Skeletal muscle satellite cell (primary cell): Measurements from ENCODE around the gene STEAP2. TPM values are rescaled to one million over a fixed set of nuclear protein-coding genes. Genes with fewer than 3 reads are reported as not detected.

Experiments
- small RNA-seq: library from RNA; depleted of rRNA; stranded (forward); fragments of <200 nt; gene quantifications from one replicate; pipeline ENCODE3, GENCODE V24; 2012

Gene STEAP2

Small RNA genes lying within 50 kb of the gene (small RNA-seq; reads per million reads assigned to genes)
- not detected for gene RF00019
